ENCODE data around the gene NXPH3. TPM values are rescaled to one million over a fixed set of nuclear protein-coding genes. Genes with fewer than 3 reads are reported as not detected.

The NXPH3 gene
- total and polyA plus RNA-seq, 2 of the 13 experiments (the other 11 are each of a cell fraction or from before 2014, with no cell fraction given) = 0.04 to 0.58 TPM

GRCh38 chr17:49552070-49552751 lies 23.5 kb upstream of the NXPH3 start:
- H2AFZ ChIP-seq (ENCODE audit: low read length) = no peak overlapping the region
- H3K27ac ChIP-seq (ENCODE audit: extremely low read length, insufficient read depth, low read length) = no peak overlapping the region
- intact Hi-C loops (cut with micrococcal nuclease; ENCODE audit: unreplicated experiment) = loop anchor here (10.0 kb wide), 1 partner anchor 237 kb away; no protein-coding TSS in a partner anchor
- POLR2A ChIA-PET = interaction anchor here (1.1 kb wide), 1 partner anchor 137 kb away, joined by 3 read pairs; the partner anchor contains the start of gene PHB1
- H3K4me1 ChIP-seq (ENCODE audit: insufficient read depth, low read length) = peaks cover 49% of the 10 kb centered on the region
- CTCF ChIA-PET (ENCODE audit: low intra/inter-chr PET ratio, low total read pairs) = interaction anchor here (1.8 kb wide), 1 partner anchor 144 kb away, joined by 5 read pairs; no protein-coding TSS in a partner anchor
- no peak overlapping the region for H3K4me2 ChIP-seq (ENCODE audit: low read depth, low read length)
- FAIRE-seq (no peak), ATAC-seq (no peak), DNase-seq (ENCODE audit: low spot score) (no peak)
- TF ChIP-seq IRF9 (CRISPR knock-in tag; IDR thresholded peaks at IDR 0.05; ENCODE audit: borderline replicate concordance) (no peak), BHLHE40 (IDR thresholded peaks at IDR 0.05; ENCODE audit: low read length) (peak; percentile 85), EEA1 (CRISPR knock-in tag; IDR thresholded peaks at IDR 0.05; ENCODE audit: borderline replicate concordance) (0 out of 2 replicates have a peak, but pooled peaks have one; percentile 1), NFE2L1 (CRISPR knock-in tag; IDR thresholded peaks at IDR 0.05; ENCODE audit: borderline replicate concordance) (peak; percentile 59; the same call in 1 of the 2 replicates), DNMT1 (CRISPR knock-in tag; IDR thresholded peaks at IDR 0.05) (0 out of 2 replicates have a peak, but pooled peaks have one; percentile 47), ZNF512 (CRISPR knock-in tag; IDR thresholded peaks at IDR 0.05) (no peak), ZNF691 (CRISPR knock-in tag; IDR thresholded peaks at IDR 0.05; ENCODE audit: borderline replicate concordance, low read depth) (no peak), RFXAP (CRISPR knock-in tag; IDR thresholded peaks at IDR 0.05; ENCODE audit: borderline replicate concordance) (no peak), ZNF335 (CRISPR knock-in tag; IDR thresholded peaks at IDR 0.05) (no peak), KLF16 (CRISPR knock-in tag; IDR thresholded peaks at IDR 0.05) (no peak)
- H3K9ac ChIP-seq (ENCODE audit: insufficient read depth, low read depth, low read length) = no peak overlapping the region
- H4K20me1 ChIP-seq (ENCODE audit: insufficient read depth, low read length) = no peaks in the 10 kb centered on the region
- in situ Hi-C loops (cut with HindIII; ENCODE audit: extremely low pct_ligation_motif_present, low pct_unique_long_range_greater_than_20kb) = loop anchor here (5.0 kb wide), 2 partner anchors 55 to 140 kb away; partner anchors contain the start of genes NGFR and PHB1
- no peaks in the 10 kb centered on the region for H3K9me3 ChIP-seq (ENCODE audit: low read length)
- no peak overlapping the region for H3K4me3 ChIP-seq (replicated peaks in 1 of 3; ENCODE audit: insufficient read depth in 1 of 3, low read depth in 2 of 3, low read length in 3 of 3)
- peaks cover 18 to 55% of the 10 kb centered on the region in 2 experiments for H3K27me3 ChIP-seq (ENCODE audit: control insufficient read depth in 1 of 2, insufficient read depth in 2 of 2, low read length in 2 of 2)
- no peaks in the 10 kb centered on the region for H3K36me3 ChIP-seq (replicated peaks in 1 of 2; ENCODE audit: control insufficient read depth in 1 of 2, insufficient read depth in 2 of 2, low read length in 2 of 2)
- no TSS peak for BruUV-seq (replicated peaks)
- WGBS (ENCODE audit: low lambda C conversion rate) = 57% methylated on average over 25 of the region's 27 CpGs
- no peaks in the 10 kb centered on the region for H3K79me2 ChIP-seq (ENCODE audit: insufficient read depth, low read length)

Measured in HepG2 (cell line).